Colon (tissue), 2 donors: ENCODE data around the gene USP49.

Experiments
- FAIRE-seq: peaks from 2 replicates; lab custom pipeline; 2012; peaks lifted over from hg19 to GRCh38; lab: Jason Lieb, UNC
- donor health status: control.
- donor health status: control.

The USP49 gene

DNA sequence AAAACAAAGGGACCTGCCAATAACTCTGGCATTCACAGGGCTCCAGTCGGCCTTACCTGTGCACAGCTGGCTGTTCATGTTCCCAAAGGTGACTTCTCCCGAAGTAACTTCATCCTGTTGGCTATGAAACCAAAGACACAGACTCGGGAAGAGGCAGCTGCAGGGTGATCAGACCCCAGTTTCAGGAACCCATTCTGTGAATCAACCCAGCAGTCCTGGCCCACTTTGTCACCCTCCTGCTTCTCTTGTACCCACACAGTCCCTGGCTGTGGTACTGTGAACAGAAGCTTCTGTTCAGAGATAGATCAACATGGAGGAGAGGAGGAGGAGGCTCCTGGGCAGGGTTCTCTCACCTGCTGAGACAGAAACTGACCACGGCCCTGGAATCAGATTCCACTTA, 139.3 kb downstream of the USP49 start:
- FAIRE-seq, result no peak

GRCh38 chr6:41750374-41750773, 144.8 kb downstream of the USP49 start:
- FAIRE-seq, result no peak

GRCh38 chr6:41748542-41748941, 146.6 kb downstream of the USP49 start:
- FAIRE-seq, result no peak

DNA sequence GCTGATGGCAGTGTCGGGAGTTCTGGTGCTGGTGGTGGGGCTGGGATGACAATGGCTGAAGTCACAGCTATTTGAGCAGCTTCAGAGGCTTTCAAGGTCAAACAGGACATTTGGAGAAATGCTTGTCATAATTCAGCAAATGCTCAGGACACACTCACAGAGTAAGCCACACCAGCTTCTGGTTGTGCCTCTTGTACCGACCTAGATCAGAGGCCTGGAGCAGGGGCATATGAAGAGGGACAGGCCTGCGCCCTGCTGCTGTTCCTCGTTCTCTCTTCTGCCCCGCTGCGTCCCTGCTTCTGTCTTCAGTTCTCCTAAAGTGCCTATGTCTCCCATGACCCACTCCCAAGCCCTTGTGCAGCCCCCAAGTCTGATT, 147.1 kb downstream of the USP49 start:
- no peak for FAIRE-seq

GRCh38 chr6:41747256-41748101, 147.7 kb downstream of the USP49 start, which contains the start of gene PGC:
PGC (minus strand) TSS chr6:41747397; CDS start chr6:41747334, 63 bp downstream.
- FAIRE-seq, result no peak

GRCh38 chr6:41746107-41746506, 149.1 kb downstream of the USP49 start:
- FAIRE-seq, result no peak

- FAIRE-seq, result no peak
Measured at GRCh38 chr6:41744236-41744787, 150.9 kb downstream of the USP49 start.

DNA sequence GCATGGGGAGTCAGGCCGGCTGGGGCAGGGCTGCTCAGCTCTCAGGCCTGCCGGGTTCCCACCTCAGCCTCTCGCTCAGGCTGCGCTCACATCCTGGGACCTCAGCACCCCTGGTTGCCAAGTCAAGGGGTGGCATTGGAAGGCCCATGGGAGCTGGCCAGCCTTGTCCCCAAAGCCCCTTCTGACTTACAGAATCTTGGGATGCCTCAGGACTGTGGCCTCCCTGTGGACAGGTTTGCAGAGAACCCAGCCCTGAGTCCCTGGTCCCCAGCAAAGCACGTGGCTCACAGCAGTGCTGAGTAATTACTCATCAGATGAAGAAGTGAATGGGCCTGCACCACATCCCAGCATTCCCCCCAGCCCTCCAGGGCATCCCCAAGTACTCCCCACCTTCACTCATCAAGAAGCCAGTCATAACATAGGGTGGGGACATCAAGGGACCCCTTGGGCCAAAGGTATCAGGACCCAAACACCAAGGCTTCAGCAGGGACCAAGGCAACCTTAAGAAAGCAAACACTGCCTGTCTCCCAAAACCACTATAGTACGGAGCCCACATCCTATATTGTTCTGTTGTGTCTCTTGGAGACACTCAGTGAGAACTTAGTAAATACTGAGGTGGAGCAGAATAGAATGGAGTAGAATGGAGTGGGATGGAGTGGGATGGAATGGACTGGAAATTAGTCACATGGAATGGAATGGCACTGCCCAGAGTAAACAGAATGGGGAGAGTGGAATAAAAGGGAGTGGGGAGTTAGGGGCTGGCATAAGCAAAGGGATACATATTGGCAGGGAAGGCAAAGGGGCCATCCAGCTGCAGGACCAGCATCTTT, 151.6 kb downstream of the USP49 start:
- no peak for FAIRE-seq

DNA sequence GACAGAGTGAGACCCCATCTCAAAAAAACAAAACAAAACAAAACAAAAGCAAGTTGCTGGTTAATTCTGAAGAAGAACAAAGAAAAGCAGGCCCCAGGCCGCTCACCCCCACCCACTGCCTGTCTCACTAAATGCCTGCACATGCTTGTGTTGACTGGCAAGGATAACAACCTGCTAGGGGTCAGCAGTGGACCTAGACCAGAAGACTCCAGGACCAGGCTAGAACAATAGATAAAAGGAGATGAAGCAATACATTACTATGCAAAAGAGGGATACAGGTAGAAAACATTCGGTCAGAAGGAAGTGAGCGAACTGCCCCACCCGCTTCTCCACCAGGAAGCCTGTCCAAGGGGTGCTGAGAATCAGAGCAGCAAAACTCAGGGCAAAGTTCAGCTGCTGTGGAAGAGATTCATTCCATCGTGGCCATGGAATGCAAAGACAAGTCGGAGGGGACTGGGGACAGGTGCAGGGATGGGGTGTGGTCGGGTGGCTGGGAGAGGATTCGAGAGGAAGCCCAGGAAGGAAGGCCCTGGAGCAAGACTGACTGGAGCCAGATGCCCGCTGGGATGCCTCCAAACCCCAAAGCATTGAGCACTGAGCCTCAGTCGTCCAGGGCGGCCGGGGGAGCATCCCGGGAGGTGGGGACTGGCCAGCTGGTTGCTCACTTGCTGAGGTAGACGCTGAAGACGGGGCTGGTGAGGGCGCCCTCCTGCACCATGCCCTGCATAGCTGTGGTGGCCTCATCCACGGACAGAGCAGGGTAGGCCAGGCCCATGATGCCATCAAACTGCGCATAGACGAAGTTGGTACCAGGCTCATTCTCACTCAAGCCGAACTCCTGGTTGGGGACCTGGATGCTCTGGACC, 153.3 kb downstream of the USP49 start:
- FAIRE-seq, result no peak

DNA sequence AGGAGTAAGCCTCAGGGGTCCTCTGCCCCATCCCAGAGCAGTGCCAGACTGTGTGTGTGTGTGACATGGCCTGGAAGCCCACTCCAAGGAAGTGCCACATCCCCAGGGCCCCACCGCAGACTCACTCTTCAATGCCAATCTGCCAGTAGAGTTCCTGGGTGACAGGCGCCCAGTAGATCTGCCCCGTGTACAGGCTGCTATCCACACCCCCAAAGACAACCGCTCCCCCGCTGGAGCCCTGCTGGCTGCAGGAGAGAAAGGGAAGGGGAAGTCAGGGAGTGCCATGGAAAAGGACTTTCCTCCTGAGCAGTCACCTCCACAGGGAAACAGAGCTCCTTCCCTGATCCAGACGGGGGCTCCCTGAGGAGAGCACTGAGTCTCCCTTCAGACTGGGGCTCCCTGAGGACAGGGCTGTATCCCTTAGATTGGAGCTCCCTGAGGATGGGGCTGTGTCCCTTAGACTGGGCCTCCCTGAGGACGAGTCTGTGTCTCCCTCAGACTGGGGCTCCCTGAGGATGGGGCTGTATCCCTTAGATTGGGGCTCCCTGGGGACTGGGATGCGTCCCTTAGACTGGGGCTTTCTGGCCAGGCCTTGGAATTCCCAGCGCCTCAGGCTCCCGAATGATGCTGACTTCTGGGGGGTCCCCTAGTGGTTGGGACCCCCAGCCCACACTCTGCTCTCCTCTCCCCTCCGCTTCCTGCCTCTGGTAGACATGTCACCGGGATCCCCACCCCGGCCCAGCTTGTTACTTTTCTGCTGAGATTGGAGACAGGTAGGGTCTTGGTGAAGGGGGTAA, 154.6 kb downstream of the USP49 start:
- no peak for FAIRE-seq
